GM12878 (cell line): Measurements from ENCODE around the gene MFSD6. TPM values are rescaled to one million over a fixed set of nuclear protein-coding genes. Genes with fewer than 3 reads are reported as not detected.

Experiments used
- ATAC-seq: fragments of 200-7000 bp; cut with Tn5 transposase; 3 replicates; pipeline ENCODE4 v1.9.1; 2020; ENCODE audit warnings: mild to moderate bottlenecking, moderate library complexity
- BruUV-seq: library from RNA; stranded (reverse); fragments of 400-500 nt; replicated peaks from 2 replicates; lab custom pipeline; 2021; lab: Mats Ljungman, UMichigan
- CTCF ChIA-PET: fragments of 300-600 bp; sonication (Branson Sonifier 250); formaldehyde crosslinking; extraction: SDS; loops from one replicate; lab custom pipeline; 2021; ENCODE audit warnings: inconsistent platforms; lab: Yijun Ruan, JAX
- POLR2A ChIA-PET: fragments of 350-600 bp; formaldehyde crosslinking; extraction: SDS; loops from one replicate; lab custom pipeline; 2021; ENCODE audit warnings: inconsistent platforms; lab: Charles Lee
- RAD21 ChIA-PET: fragments of 300-600 bp; sonication (Branson Sonifier 250); formaldehyde crosslinking; loops from one replicate; lab custom pipeline; 2023; ENCODE audit warnings: antibody characterized with exemption; ENCODE audit not compliant: unreplicated experiment; lab: Charles Lee
- SMC1A ChIA-PET: fragments of 300-600 bp; sonication (Branson Sonifier 250); formaldehyde crosslinking; loops from one replicate; lab custom pipeline; 2023; ENCODE audit not compliant: unreplicated experiment, uncharacterized antibody; lab: Charles Lee
- DNase-seq: peaks from one replicate; pipeline ENCODE4 v3.0.0-alpha.2; 2011; ENCODE audit warnings: low read depth, low spot score
- FAIRE-seq: peaks from 3 replicates; lab custom pipeline; 2011; peaks lifted over from hg19 to GRCh38; lab: Jason Lieb, UNC
- H2AFZ ChIP-seq: 2 replicates; pipeline ENCODE4 v1.6.0; 2011; ENCODE audit warnings: low read depth, low read length, control low read depth; ENCODE audit not compliant: control insufficient read depth
- H3K27ac ChIP-seq: 2 replicates; pipeline ENCODE4 v1.5.1; 2011; ENCODE audit warnings: control low read depth; ENCODE audit not compliant: control insufficient read depth, insufficient read depth
- H3K27me3 ChIP-seq, 2 experiments: replicated peaks in 1 of 2; 2 replicates each; pipeline versions ENCODE4 v1.6.0 to v1.6.1; 2011; ENCODE audit warnings: low read length in 1 of 2; ENCODE audit not compliant: control insufficient read depth in 2 of 2, insufficient read depth in 2 of 2
- H3K36me3 ChIP-seq, 2 experiments: 2 replicates each; pipeline ENCODE4 v1.5.1; 2011; ENCODE audit warnings: low read length in 1 of 2; ENCODE audit not compliant: control insufficient read depth in 2 of 2, insufficient read depth in 2 of 2
- H3K4me1 ChIP-seq: 2 replicates; pipeline ENCODE4 v1.6.1; 2011; ENCODE audit warnings: mild to moderate bottlenecking, low read length, moderate library complexity, mixed read lengths; ENCODE audit not compliant: control insufficient read depth, insufficient read depth
- H3K4me2 ChIP-seq: 2 replicates; pipeline ENCODE4 v1.6.0; 2011; ENCODE audit warnings: control low read depth; ENCODE audit not compliant: control insufficient read depth, insufficient read depth
- H3K4me3 ChIP-seq: fragments of 200-600 bp; sonication (generic); 2 replicates; pipeline ENCODE4 v1.5.1; 2016
- H3K79me2 ChIP-seq: 2 replicates; pipeline ENCODE4 v1.6.0; 2011; ENCODE audit warnings: low read length; ENCODE audit not compliant: control insufficient read depth, insufficient read depth
- H3K9ac ChIP-seq: 2 replicates; pipeline ENCODE4 v1.8.0; 2011; ENCODE audit warnings: low read length, control low read depth, mixed read lengths; ENCODE audit not compliant: control insufficient read depth, insufficient read depth
- H3K9me3 ChIP-seq: replicated peaks from 3 replicates; pipeline ENCODE4 v1.5.1; 2011; ENCODE audit warnings: mild to moderate bottlenecking, low read length; ENCODE audit not compliant: control insufficient read depth, insufficient read depth
- H4K20me1 ChIP-seq: 2 replicates; pipeline ENCODE4 v1.6.0; 2011; ENCODE audit not compliant: control insufficient read depth, insufficient read depth
- CBX5 ChIP-seq: sonication (generic); IDR thresholded peaks from 2 replicates; pipeline ENCODE4 v1.6.1; 2016; ENCODE audit warnings: low read depth, moderate library complexity, mild to moderate bottlenecking, inconsistent platforms
- DPF2 ChIP-seq: fragments of 450-650 bp; IDR thresholded peaks from 2 replicates; pipeline ENCODE4 v1.6.1; 2017; ENCODE audit warnings: mild to moderate bottlenecking
- EP300 ChIP-seq, 2 experiments: fragments of 150-350 bp in 1 of 2; IDR thresholded peaks; 2 replicates each; pipeline ENCODE4 v1.6.1; 2011 to 2012; ENCODE audit warnings: low read depth in 2 of 2, low read length in 2 of 2, borderline replicate concordance in 1 of 2, improper control_type of control experiment in 1 of 2, inconsistent platforms in 1 of 2; ENCODE audit not compliant: control insufficient read depth in 1 of 2
- HDAC2 ChIP-seq: fragments of 200-600 bp; sonication (generic); IDR thresholded peaks from 2 replicates; pipeline ENCODE4 v1.6.1; 2017
- HDAC6 ChIP-seq: fragments of 200-600 bp; sonication (generic); IDR thresholded peaks from one replicate; pipeline ENCODE4 v1.8.0; 2017; ENCODE audit warnings: antibody characterized with exemption; ENCODE audit not compliant: unreplicated experiment
- NFIC ChIP-seq: IDR thresholded peaks from 2 replicates; pipeline ENCODE4 v1.6.1; 2012; ENCODE audit warnings: low read depth, mild to moderate bottlenecking, inconsistent platforms, low read length, moderate library complexity
- POLR2A ChIP-seq: IDR thresholded peaks from 2 replicates; pipeline ENCODE4 v1.6.1; 2011; ENCODE audit warnings: low read depth, mild to moderate bottlenecking, low read length
- RAD21 ChIP-seq: IDR thresholded peaks from 2 replicates; pipeline ENCODE4 v1.6.1; 2011; ENCODE audit warnings: mild to moderate bottlenecking, low read depth, low read length, moderate library complexity; ENCODE audit not compliant: insufficient read depth
- RBBP5 ChIP-seq: fragments of 200-600 bp; sonication (generic); conservative IDR thresholded peaks from 2 replicates; pipeline ENCODE4 v1.6.1; 2016
- SMC3 ChIP-seq: IDR thresholded peaks from 2 replicates; pipeline ENCODE4 v1.6.1; 2011; ENCODE audit warnings: low read length, improper control_type of control experiment, borderline replicate concordance
- SPI1 ChIP-seq: IDR thresholded peaks from 2 replicates; pipeline ENCODE4 v1.6.1; 2011; ENCODE audit warnings: low read depth, mild to moderate bottlenecking, low read length, moderate library complexity, borderline replicate concordance; ENCODE audit not compliant: insufficient read depth
- SREBF1 ChIP-seq: IDR thresholded peaks from 2 replicates; pipeline ENCODE4 v1.6.1; 2012; ENCODE audit warnings: mild to moderate bottlenecking, low read length
- TCF7 ChIP-seq: IDR thresholded peaks from 2 replicates; pipeline ENCODE4 v1.6.1; 2014; ENCODE audit warnings: antibody characterized with exemption, borderline replicate concordance
- YY1 ChIP-seq: IDR thresholded peaks from 2 replicates; pipeline ENCODE4 v1.6.1; 2011; ENCODE audit warnings: low read depth, mild to moderate bottlenecking, low read length
- ZBTB11 ChIP-seq: fragments of 450-650 bp; formaldehyde crosslinking; IDR thresholded peaks from 2 replicates; pipeline ENCODE4 v1.5.0; 2022; ENCODE audit warnings: mild to moderate bottlenecking, missing genetic modification characterization
- WGBS: methylation state at CpG from one replicate; pipeline ENCODE4 v1.1.6; 2016; ENCODE audit warnings: low lambda C conversion rate; ENCODE audit not compliant: insufficient replicate concordance, insufficient coverage; ENCODE audit errors: missing lambda C conversion rate; 5-methylcytosine and 5-hydroxymethylcytosine counted together
- in situ Hi-C: fragments of 300-500 bp; cut with MboI; formaldehyde crosslinking; loops from 9 replicates; pipeline ENCODE4 v1.14.3; 2018; ENCODE audit warnings: mixed read lengths
- intact Hi-C: fragments of 100-400 bp; cut with micrococcal nuclease; formaldehyde crosslinking; loops from one replicate; pipeline ENCODE4 v1.14.2; 2022; ENCODE audit not compliant: unreplicated experiment
- polyA plus RNA-seq, 11 experiments: library from polyadenylated mRNA; depleted of rRNA in 4 of 11; unstranded in 6 of 11; stranded (reverse) in 5 of 11; fragments of >200 nt; fragmentation: Nextera tagmentation in 4 of 11; fragmentation: Illumina TruSeq in 1 of 11; extraction: Ambion mirVana in 4 of 11; extraction: Trizol in 1 of 11; gene quantifications; 1 replicate in 1 of 11; 2 replicates in 10 of 11; pipeline versions ENCODE4 v1.2.1 to v1.2.3, GENCODE V29; 2011 to 2016; ENCODE audit warnings: inconsistent platforms in 2 of 11, missing spikeins in 2 of 11, low read depth in 1 of 11
- total RNA-seq, 4 experiments: library from RNA; depleted of rRNA in 3 of 4; stranded (reverse); fragments of >200 nt in 3 of 4; fragmentation: Illumina TruSeq in 1 of 4; extraction: Trizol in 1 of 4; gene quantifications; 2 replicates each; pipeline versions ENCODE4 v1.2.1 to v1.2.3, GENCODE V29; 2013 to 2021
- TF ChIP-seq, protein P1 (sequence below): fragments of 450-650 bp; formaldehyde crosslinking; IDR thresholded peaks from 2 replicates; pipeline ENCODE4 v1.4.0; 2022; ENCODE audit warnings: mild to moderate bottlenecking, moderate library complexity
- TF ChIP-seq, protein P2 (sequence below): fragments of 150-350 bp; IDR thresholded peaks from 2 replicates; pipeline ENCODE4 v1.6.1; 2014; ENCODE audit warnings: mild to moderate bottlenecking, low read depth, low read length

The MFSD6 gene
- total and polyA plus RNA-seq, 10 of the 15 experiments (the other 5 are each of a cell fraction or from before 2014, with no cell fraction given): 6.7 to 42.6 (median 24.2) TPM

- TF ChIP-seq SPI1: no peak
- no peak for TF ChIP-seq EP300 (IDR thresholded peaks at IDR 0.05; ENCODE audit: borderline replicate concordance in 1 of 2, control insufficient read depth in 1 of 2, low read depth in 2 of 2, low read length in 2 of 2)
- TF ChIP-seq, protein P1, sequence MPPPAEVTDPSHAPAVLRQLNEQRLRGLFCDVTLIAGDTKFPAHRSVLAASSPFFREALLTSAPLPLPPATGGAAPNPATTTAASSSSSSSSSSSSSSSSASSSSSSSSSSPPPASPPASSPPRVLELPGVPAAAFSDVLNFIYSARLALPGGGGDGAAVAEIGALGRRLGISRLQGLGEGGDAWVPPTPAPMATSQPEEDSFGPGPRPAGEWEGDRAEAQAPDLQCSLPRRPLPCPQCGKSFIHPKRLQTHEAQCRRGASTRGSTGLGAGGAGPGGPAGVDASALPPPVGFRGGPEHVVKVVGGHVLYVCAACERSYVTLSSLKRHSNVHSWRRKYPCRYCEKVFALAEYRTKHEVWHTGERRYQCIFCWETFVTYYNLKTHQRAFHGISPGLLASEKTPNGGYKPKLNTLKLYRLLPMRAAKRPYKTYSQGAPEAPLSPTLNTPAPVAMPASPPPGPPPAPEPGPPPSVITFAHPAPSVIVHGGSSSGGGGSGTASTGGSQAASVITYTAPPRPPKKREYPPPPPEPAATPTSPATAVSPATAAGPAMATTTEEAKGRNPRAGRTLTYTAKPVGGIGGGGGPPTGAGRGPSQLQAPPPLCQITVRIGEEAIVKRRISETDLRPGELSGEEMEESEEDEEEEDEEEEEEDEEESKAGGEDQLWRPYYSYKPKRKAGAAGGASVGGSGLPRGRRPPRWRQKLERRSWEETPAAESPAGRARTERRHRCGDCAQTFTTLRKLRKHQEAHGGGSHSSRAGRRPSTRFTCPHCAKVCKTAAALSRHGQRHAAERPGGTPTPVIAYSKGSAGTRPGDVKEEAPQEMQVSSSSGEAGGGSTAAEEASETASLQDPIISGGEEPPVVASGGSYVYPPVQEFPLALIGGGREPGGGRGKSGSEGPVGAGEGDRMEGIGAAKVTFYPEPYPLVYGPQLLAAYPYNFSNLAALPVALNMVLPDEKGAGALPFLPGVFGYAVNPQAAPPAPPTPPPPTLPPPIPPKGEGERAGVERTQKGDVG: no peak
- TF ChIP-seq TCF7: no peak
- TF ChIP-seq RAD21: no peak
- TF ChIP-seq SMC3: no peak
- no peak for TF ChIP-seq SREBF1
- TF ChIP-seq, all 136 proteins: peak for 0
Observed at GRCh38 chr2:190418727-190419126, 10.6 kb downstream of the MFSD6 start (continued).

DNA sequence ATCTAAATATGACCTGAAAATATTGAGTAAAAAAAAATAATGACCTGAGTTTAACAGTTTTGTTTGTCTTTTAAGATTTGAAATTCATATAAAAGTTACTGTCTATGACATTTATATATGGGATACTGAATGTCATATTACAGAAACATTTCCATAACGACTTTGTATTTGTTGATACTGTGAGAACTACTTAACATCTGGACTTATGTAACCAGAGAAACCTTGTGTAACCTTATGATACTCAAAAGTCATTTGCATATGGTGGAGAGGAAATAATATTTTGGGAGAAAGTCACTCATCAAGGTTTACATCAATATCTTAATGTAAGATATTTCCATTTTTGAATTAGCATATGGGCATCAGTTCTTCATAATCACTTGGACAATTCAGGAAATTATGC lies 12.6 kb downstream of the MFSD6 start:
- Histone ChIP-seq H3K4me3 (no peak overlapping the region), H3K4me1 (peaks cover 6% of the 10 kb centered on the region), H3K4me2 (no peak overlapping the region), H3K27me3 (no peaks in the 10 kb centered on the region), H3K79me2 (peaks cover 3% of the 10 kb centered on the region), H3K9ac (no peak overlapping the region), H4K20me1 (no peaks in the 10 kb centered on the region), H3K9me3 (no peaks in the 10 kb centered on the region), H2AFZ (no peak overlapping the region), H3K27ac (no peak overlapping the region), H3K36me3 (no peaks in the 10 kb centered on the region)
- no TSS peak for BruUV-seq
- intact Hi-C loops (no loop called here), in situ Hi-C loops (no loop called here)
- FAIRE-seq (no peak), DNase-seq (no peak), ATAC-seq (no peak)
- 94% methylated on average over 1 of the region's 1 CpG for WGBS
- ChIA-PET RAD21 (no interaction called here), SMC1A (no interaction called here), CTCF (no interaction called here), POLR2A (no interaction called here)
- TF ChIP-seq HDAC6 (no peak), ZBTB11 (CRISPR knock-in tag) (no peak), TCF7 (no peak), NFIC (no peak), YY1 (no peak), CBX5 (no peak), DPF2 (no peak), RBBP5 (no peak), HDAC2 (no peak), POLR2A (no peak)
- TF ChIP-seq, protein P2, sequence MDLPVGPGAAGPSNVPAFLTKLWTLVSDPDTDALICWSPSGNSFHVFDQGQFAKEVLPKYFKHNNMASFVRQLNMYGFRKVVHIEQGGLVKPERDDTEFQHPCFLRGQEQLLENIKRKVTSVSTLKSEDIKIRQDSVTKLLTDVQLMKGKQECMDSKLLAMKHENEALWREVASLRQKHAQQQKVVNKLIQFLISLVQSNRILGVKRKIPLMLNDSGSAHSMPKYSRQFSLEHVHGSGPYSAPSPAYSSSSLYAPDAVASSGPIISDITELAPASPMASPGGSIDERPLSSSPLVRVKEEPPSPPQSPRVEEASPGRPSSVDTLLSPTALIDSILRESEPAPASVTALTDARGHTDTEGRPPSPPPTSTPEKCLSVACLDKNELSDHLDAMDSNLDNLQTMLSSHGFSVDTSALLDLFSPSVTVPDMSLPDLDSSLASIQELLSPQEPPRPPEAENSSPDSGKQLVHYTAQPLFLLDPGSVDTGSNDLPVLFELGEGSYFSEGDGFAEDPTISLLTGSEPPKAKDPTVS: no peak
